GM19023 (cell line): ENCODE measurements around the gene MFRP.
A peak's percentile ranks its signal among the peaks of the same experiment; 100 is the strongest.

Experiments used
- ATAC-seq: cut with Tn5 transposase; IDR thresholded peaks from one replicate; pipeline ENCODE4 v1.9.1; 2021; ENCODE audit warnings: mild to moderate bottlenecking, moderate library complexity; ENCODE audit not compliant: unreplicated experiment

The MFRP gene

DNA sequence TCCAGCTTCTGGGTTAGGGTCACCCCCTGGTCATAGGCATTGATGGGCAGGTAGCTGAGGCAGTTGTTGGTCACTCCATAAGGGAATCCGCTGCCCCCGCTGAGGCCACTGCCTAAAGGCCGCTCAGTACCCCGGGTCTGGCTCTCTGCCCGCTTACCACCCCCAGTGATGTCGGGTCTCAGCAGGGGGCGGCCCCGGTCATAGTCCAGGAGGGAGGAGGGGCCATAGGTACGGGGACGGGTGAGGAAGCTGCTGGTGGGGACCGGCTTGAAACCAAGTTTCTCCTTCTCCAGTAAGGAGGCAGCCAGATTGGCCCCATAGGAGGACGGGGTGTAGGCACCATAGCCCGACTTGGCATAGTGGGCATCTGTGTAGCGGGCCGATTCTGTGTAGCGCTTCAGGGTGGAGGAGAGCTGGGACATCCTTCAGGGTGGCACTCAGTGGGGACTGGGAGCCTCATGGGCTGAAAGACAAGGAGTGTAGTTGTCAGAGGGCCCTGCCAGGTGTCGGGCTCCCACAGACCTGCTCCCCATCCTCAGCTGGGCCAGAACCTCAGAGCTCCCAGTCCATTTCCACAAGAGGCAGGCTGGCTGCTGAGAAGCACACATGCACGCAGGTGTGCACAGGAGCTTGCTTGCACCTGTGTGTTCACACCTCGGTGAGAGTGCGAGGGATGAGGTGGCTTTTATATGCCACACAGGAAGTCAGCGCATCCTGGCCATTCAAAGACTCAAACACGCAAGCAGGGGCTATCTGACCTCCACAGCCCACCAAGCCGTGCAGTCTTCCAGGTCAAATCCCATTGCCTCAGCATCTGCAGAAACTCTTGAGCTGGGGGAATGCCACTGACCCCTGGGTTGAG is 26.8 kb upstream of the MFRP start:
- no peak for ATAC-seq

DNA sequence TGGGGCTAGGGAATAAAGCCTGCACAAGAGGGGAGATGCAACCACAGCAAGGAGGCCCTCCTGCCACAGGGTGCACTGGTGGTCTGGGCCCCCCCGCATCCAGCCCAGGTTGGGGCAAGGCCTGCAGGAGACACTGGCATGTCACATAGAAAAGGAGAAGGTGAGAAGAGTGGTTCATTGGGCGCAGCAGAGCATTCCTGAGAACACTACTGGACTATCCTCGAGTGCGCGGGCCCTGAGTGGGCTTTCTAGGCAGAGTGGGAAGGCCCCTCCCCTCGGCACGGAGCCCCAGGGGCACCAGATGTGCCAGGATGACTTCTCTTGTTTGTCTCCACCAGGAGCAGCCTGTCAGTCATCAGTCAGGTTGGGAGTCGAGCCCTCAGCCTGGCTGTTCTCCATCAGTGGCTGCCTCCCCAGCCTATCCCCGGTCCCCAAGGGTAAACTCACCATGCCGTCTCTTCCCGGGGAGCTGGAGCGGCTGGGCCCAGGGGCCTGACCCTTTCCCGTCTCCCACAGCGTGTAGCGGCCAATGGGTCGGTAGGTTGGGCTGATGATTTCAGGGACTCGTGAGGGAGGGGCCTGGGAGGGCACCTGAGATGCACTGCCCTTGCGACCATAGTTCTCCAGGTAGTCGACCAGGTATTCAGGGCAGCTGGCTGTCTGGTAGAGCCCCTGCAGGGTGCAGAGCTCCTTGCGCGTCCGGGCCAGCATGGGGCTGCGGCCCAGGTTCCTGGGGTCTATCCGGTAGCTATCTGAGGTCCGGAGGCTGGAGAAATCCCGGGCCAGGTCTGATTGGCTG is 26.0 kb upstream of the MFRP start:
- no peak for ATAC-seq

DNA sequence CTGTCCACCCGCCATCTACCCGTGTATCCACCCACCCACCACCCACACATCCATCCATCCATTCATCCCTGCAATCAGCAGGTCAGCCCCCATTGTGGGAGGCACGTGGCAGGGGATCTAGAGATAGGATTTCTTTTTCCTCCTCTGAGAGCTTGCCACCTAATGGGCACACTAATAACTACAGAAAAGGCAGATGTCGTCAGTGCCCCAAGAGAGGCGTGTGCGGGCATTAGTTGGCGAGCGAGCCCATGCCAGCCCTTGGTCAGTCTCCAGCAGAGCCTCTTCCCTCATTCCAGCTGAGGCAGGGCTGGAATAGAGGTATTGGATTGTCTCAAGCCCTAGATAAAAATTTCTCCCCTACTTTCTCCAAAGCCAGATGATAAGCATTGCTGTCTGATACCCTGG is 25.3 kb upstream of the MFRP start:
- no peak for ATAC-seq

DNA sequence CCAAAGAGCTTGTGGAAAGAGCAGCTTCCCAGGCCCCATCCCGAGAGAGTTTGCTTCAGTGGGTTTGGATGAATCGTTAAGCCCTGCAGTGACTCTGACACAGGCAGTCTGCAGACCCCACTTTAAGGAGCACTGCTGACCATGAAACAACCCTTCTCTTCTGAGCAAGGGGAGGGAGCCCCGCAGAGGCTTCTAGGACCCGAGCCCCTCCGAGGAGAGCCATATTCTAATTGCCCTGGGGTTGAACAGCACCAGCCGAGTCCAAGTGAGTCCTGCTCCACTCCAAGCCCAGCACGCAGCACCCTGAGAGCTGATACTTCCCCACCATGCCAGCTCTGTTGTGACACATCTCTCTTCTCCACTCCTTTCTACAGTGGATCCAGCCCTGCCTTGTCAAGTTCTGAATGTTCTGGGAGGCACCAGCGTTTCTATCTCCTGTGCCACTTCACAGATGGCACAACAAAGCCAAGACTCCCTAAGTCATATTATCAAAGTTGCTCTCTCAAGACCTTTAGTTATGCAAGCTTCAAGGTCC is 24.6 kb upstream of the MFRP start:
- no peak for ATAC-seq

DNA sequence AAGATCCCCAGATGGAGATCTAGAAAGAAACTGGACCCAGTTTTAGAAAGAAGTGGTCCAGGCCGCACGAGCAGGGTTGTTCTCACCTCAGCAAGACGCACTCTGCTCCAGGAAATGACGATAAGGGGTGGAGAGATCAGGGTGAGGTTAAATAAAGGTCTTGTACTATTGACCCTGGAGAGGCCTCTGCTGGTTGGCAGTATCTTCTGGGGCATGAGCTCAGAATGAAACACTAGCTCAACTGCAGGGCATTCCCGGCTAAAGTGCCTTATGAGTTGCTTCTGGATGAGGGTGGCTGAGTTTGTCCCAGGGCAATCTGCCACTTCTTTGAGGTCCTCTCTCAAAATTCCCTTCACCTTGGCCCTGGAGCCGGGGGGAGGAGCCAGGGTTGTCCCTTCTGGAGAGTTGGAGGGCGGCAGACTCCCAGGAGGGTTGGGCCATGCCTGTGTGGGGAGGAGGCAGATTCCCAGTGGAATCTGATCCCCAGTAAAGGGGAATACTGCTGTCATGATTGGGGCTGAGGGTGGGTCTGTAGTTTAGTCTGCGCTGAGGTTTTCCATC is 24.1 kb upstream of the MFRP start:
- no peak for ATAC-seq

DNA sequence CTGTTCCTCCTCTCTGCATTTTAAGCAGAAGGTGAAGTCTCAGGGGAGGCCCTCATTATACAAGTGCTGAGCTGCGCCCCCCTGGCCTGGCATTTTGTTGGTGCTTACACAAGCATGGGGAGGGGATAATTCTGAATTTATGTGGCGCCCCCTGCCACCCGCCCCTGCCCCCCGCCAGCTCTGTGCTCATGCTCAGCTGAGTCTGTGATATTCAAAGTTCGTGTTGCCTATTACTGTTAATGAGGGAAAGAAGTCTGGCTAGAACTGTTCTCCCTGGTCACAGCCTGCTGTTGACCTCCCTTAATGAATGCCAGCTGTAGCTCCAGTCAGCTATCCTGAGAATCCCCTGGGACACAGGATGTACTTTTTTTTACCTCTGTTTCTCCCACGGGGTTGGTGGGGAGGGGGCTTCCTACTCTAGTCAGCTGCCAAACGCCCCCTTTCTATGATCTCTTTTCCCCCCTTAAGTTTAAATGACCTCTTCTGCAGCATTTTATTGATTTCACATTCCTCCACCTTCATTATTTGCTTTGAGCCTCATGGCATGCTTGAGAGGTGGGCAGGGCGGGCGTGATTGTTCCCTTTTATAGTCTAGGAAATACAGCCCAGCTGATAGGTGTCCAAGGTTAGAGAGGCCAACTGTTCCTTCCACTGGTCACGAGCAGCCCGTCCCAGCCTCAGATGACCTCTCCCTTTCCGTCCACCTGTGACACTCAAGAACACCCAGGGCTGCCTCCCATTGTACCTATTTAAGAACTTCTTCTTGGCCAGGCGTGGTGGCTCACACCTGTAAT is 22.8 kb upstream of the MFRP start:
- no peak for ATAC-seq

DNA sequence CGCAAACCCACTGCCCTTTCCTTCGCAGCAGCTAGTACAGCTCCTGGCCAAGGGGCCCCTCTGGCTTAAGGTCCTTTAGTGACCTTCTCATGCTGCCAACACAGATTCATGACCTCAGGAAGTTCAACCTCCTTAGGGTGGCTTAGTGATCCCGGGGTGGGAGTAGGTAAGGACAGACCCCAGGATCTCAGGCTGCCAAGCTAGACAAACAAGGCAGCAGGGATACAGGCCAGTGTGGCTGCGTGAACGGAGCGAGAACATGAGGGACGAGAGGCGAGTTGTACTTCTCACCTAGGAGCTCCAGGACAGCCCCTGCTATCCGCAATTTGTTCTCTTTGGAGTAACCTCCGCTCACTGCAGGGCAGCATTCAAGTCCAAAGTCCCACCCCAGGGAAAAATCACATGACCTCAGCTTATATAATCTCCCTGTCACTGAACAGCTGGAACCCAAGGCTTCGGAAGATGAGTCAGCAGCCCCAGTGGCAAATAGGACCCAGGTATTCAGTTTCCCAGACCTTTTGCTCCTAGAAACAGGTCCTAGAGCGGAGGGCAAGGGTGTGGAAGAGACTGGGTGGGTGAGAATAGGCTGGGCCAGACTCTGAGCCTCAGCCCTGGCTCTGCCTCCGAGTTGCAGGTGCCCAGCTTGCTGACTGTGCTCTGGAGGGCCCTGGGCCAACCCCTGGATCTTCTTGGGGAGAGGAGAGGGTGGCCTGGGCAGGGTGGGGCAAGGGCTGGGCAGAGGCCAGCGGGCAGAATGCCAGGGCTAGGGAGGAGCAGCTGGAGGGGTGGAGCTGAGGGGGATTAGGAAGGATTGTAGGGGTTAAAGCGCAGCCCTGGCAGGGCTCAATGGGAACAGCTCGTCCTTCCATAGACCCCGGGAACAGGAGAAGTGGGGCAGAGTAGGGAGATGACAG is 21.9 kb upstream of the MFRP start:
- no peak for ATAC-seq

DNA sequence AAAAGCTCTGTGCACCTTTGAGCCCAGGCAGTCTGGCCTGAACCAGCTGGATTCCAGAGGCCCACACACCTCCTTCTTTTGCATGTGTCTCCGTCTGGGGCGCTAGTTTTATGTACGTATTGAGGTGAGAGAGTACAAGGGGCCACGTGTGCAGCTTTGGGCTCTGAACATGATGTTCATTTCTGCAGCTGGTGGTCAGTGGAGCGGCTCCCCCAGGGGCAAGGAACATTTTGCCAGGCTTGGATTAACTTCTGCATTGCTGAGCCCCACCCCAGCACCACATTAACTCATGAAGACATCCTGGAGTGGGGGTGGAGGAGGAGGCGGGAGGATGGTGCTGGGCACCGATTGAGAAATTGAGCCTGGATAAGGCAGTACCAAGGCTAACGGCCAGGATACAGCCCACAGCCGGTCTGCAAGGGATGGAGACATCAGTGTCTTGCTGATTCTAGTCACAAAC is 21.2 kb upstream of the MFRP start:
- ATAC-seq: no peak

DNA sequence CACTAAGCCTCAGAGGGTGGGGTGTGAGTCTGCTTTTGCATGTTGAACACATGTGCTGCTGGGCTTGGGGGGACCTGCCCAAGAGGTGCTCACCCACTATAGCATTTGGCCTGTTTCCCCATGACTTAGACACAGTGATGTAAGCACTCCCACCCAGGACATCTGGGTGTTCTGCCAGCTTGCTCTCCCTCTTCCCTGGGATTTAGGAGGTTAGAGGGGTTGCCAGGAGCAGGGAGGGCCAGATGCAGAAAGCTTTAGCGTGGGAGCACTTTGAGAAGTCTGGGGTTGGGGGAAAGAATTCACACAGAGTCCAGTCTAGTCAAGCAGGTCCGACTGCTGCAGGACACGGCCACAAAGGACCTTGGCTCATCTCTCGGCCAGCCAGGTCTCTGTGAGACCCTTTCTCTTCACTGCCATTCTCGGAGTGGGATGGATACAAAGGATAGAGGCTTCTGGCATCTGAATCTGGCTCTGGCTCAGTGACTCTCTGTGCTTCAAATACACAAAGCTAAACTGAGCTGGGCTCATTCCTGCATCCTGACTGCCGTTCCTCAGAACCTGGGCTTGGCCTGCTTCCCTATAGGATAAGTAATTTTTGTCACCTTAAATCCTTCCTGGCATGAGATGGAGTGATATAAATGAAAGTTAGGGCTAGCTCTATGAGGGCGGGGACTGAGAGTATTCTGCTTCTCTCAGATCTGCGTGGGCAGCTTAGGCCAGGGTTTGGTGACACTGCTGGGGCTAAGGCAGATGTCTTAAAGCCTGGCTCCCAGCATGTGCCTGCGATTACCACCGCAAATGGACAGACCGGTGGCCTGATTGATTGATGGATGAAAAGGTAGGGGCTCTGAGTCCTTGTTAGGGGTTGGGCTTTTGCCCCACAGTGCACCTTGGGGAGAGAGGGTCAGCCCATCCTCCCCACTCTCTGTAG is 20.4 kb upstream of the MFRP start:
- no peak for ATAC-seq

DNA sequence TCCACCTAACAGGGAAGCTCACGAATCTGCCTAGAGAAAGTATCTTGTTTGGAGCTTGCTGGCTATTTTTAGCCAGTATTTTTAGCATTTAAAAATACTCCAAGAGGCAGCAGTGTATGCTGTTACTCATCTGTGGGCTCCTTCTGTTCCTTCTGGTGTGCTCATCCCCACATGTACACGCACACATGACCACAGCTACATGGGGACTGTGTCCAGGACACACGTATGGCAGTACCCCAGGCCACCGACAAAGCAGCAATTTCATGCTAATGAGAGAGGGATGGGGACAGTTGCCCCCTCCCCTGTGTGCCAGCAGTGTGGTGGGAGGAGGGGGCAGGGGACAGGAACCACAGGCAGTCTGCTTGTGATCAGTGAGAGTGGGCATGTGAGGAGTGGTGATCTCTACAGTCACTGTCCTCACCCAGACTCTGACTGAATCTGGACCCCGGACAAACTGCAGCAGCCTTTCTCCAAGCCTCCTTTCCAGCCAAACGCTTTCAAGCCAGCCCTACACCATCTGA is 18.6 kb upstream of the MFRP start:
- no peak for ATAC-seq

DNA sequence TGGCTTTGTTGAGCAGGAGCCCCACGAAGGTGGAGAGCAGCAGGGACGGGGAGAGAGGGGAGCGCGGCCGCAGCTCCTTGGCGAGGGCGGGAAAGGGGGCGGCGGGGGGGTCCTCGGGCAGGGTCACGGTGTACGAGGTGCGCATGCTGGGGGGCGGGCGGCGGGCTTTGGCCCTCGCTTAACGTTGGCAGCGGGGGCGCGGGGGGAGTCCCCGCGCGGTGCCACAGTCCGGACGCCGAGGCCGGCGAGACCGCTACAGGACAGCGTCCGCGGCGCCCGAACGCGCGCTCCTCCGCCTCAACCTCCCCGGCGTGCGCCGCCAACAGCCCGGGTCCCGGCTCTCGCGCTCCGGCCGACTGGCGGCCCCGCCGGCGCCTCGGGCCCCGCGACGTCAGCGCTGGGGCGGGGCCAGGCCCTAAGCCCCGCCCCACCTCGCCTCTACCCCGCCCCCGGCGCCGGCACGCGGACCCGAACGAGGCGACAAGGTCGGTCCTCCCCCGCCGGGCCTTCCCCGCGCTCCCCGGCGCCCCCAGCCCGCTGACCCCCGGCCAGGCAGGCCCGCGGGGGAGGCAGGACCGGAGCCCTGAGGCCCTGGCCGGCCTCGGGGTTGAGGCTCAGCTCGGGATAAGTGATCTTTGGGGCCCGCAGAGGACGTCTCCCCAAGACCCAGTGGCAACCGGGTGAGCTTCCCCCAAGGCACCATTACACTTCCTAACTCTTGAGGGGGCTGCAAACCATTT is 17.5 kb upstream of the MFRP start:
- peak; percentile 63 for ATAC-seq

DNA sequence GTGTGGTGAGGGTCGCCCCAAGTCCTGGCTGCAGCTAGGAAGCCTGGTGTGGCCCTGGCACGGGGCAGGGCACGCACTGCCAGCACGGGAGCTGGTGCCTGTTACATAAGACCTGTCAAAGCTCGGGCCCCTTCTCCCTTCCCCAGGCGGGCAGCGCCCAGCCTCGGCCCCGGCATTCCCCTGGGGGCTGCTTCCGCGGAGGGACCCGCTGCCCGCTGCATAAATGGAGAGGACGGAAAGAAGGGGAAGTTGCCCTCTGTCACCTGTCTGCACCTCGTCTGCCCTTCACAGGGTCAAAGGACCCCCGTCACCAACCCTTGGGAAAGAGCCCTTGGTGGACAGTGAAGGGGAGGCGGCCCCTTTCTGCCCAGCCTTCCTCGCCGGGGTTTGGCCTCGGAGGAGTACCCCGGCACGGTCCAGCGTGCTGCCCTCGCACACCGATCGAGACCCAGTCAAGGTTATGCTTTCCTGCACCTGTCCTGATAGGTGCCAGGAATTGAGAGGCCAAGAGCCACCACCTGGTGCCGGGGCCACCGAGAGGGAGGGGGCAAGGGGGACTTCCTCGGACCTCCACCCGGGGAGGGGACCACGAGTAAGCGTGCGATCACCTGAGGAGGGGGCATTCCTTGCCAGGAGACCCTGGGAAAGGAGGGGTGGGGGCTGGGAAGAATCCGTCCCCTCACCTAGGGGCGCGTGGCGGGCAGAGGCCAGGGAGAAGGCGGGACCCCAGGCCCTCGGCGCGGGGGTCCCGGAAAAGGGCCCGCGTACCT is 16.8 kb upstream of the MFRP start:
- ATAC-seq: no peak

DNA sequence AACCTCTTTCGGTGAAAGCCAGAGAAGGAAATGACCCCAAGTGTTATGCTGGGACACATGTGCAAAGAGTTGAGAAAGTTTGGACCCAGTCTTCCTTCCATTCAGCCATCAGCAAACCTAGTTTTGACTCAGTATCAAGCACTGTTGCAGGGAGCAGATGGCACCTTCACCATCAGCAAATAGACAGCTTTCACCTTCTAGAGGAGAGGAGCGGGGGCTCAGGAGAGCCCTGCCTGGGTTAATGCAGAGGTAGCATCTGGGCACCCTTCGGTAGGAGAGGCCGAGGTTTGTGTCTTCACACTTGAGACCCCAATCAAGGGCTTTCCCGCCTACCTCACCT is 16.2 kb upstream of the MFRP start:
- no peak for ATAC-seq

DNA sequence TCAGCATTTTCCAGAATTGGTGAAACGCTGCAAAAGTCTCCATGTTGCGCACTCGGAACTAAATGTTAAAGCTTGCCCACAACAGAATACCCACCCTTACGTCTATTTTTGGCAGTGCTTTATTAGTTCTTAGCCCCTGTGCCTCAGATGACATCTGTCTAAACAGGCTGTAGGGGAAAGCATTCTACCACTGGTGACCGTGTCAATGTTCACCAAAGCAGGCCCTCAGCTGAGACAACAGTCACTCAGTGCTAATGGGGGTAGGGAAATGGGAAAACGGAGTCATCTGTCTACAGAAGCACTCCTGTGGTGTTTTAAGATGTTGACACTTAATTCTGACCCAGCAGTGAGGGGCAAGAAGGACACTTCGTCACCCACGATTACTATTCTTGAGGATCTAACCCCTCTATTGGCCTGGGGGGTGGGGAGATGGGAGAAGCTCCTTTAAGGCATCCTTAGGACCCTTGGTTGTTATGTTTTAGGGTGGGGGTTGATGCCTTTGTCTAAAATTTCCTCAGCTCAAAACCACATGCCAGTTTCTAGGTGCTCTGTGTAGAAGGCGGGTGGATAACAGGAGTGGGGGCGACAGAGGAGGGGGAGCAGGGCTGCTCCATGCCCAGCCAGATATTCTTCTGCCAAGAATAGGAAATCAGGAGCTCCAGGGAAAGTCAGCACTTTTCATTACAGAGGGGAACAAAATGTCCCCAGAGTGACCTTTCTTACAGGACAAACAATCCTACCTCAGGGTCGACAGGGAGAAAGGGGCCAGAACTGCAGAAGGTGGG is 15.6 kb upstream of the MFRP start:
- ATAC-seq: no peak

DNA sequence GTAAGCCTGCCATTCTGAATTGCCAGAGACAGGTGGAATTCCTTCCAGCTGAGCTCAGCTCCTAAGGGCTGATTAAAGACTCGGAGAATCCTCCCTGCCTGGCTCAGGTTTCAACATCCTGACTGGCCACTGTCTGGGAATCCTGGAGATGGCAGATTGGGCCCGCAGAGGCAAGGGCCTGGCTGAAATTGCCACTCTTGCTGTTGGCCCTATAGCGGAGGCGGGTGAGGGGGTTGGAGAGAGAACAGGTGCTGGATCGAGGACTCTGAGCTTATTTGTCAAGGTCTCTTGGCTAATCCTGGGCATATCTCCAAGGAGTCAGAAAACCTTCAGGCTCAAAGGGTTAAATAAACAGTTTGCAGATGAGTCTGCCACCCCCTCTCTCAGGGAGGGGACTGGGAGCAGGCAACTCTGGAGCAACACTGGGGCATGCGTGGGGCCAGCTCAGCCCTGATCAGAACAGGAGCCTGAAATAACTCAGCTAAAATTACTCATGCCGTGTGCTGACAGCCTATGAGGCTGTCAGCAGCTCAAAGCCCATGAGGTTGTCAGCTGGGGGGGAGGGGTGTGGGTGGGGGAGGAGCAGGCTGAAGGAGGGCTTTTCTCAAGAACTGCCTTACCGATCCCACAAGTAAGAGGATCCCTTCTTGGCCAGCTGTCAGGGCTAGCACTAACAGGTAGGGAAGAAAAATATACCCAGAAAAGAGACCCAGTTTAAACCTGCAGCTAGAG is 14.7 kb upstream of the MFRP start:
- no peak for ATAC-seq
